ENCODE results near the gene SLC22A5.

DNA sequence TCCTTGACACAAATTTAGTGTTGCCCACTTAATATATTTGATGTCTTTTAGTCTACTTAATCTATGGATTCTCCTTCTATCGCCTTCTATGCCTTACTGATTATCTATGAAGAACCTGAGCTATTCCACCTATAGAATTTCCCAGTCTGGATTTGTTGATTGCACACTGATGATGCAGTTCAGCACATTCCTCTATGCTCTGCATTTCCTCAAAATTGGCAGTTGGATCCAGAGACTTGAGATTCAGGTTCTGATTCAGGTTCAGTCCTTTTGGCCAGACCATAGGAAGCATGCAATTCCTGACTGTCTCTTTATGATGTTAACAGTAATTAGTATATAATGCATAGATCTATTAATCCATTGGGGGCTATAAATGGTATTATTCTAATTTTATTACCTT lies 13.8 kb downstream of the SLC22A5 start:
- TF ChIP-seq POLR2A (IDR thresholded peaks at IDR 0.05) = no peak
- TF ChIP-seq CTCF (IDR thresholded peaks at IDR 0.05) = no peak
- TF ChIP-seq POLR2AphosphoS5 (IDR thresholded peaks at IDR 0.05) = no peak

Data from breast epithelium (tissue), 3 donors.